HEK293T (cell line): ENCODE measurements around the gene C14orf132.

ENCODE experiments used
- BHLHE40 ChIP-seq: fragments of 450-650 bp; IDR thresholded peaks from 2 replicates; pipeline ENCODE4 v1.6.1; 2016; ENCODE audit warnings: mild to moderate bottlenecking, moderate library complexity, borderline replicate concordance
- ELF4 ChIP-seq: fragments of 450-650 bp; IDR thresholded peaks from 2 replicates; pipeline ENCODE4 v1.6.1; 2017; ENCODE audit warnings: antibody characterized with exemption
- FOXK2 ChIP-seq: fragments of 450-650 bp; IDR thresholded peaks from 2 replicates; pipeline ENCODE4 v1.6.1; 2016; ENCODE audit warnings: mild to moderate bottlenecking
- FOXM1 ChIP-seq: fragments of 450-650 bp; IDR thresholded peaks from 2 replicates; pipeline ENCODE4 v1.6.1; 2017; ENCODE audit warnings: mild to moderate bottlenecking, borderline replicate concordance
- NFRKB ChIP-seq: fragments of 450-650 bp; IDR thresholded peaks from 2 replicates; pipeline ENCODE4 v1.6.1; 2016; ENCODE audit warnings: mild to moderate bottlenecking, moderate library complexity
- SUZ12 ChIP-seq: fragments of 450-650 bp; IDR thresholded peaks from 2 replicates; pipeline ENCODE4 v1.6.1; 2016; ENCODE audit warnings: mild to moderate bottlenecking
- ZNF384 ChIP-seq: fragments of 450-650 bp; IDR thresholded peaks from 2 replicates; pipeline ENCODE4 v1.6.1; 2016

- TF ChIP-seq BHLHE40 (no peak), ZNF384 (no peak), SUZ12 (no peak), NFRKB (no peak), FOXK2 (no peak), FOXM1 (no peak), ELF4 (no peak)
Observed at GRCh38 chr14:96095581-96096476, 56.7 kb downstream of the C14orf132 start.
